K562 (cell line): Measurements from ENCODE around the gene CHTF8. TPM values are rescaled to one million over a fixed set of nuclear protein-coding genes. Genes with fewer than 3 reads are reported as not detected.

ENCODE experiments used
- ARHGAP35 ChIP-seq: fragments of 450-650 bp; IDR thresholded peaks from 2 replicates; pipeline ENCODE4 v1.6.1; 2018; ENCODE audit not compliant: partially characterized antibody
- CBX2 ChIP-seq: fragments of 200-600 bp; sonication (generic); IDR thresholded peaks from one replicate; pipeline ENCODE4 v1.6.1; 2012; ENCODE audit warnings: mild to moderate bottlenecking, low read length, inconsistent platforms; ENCODE audit not compliant: insufficient read depth, poor library complexity, severe bottlenecking
- DDX20 ChIP-seq: fragments of 450-650 bp; IDR thresholded peaks from 2 replicates; pipeline ENCODE4 v1.6.1; 2016; ENCODE audit warnings: missing genetic modification characterization, low read depth, mild to moderate bottlenecking, missing compliant biosample characterization, moderate library complexity
- GATAD2A ChIP-seq: fragments of 450-650 bp; IDR thresholded peaks from 2 replicates; pipeline ENCODE4 v1.6.1; 2017
- KDM4B ChIP-seq, 2 experiments: fragments of 450-650 bp in 1 of 2; sonication (generic) in 1 of 2; IDR thresholded peaks; 2 replicates each; pipeline ENCODE4 v1.6.1; 2016 to 2017; ENCODE audit warnings: borderline replicate concordance in 2 of 2, antibody characterized with exemption in 1 of 2, low read depth in 1 of 2, mild to moderate bottlenecking in 1 of 2
- KDM5B ChIP-seq: fragments of 200-600 bp; sonication (generic); IDR thresholded peaks from 2 replicates; pipeline ENCODE4 v1.6.1; 2012; ENCODE audit warnings: low read depth, mild to moderate bottlenecking, moderate library complexity, low read length, control low read depth, inconsistent platforms; ENCODE audit not compliant: insufficient replicate concordance
- MAFF ChIP-seq: IDR thresholded peaks from 2 replicates; pipeline ENCODE4 v1.6.1; 2012; ENCODE audit warnings: low read length, improper control_type of control experiment
- MITF ChIP-seq: IDR thresholded peaks from 2 replicates; pipeline ENCODE4 v1.6.1; 2014; ENCODE audit warnings: antibody characterized with exemption
- NCOA4 ChIP-seq: fragments of 450-650 bp; IDR thresholded peaks from 2 replicates; pipeline ENCODE4 v1.6.1; 2018; ENCODE audit warnings: mild to moderate bottlenecking; ENCODE audit not compliant: partially characterized antibody
- POLR3G ChIP-seq: IDR thresholded peaks from 2 replicates; pipeline ENCODE4 v1.6.1; 2011; ENCODE audit not compliant: insufficient read length, insufficient replicate concordance; ENCODE audit errors: extremely low read depth
- RAD21 ChIP-seq, 2 experiments: fragments of 250-450 bp in 1 of 2; fragments of 450-650 bp in 1 of 2; sonication (Bioruptor Pico) in 1 of 2; formaldehyde crosslinking in 1 of 2; IDR thresholded peaks in 1 of 2; conservative IDR thresholded peaks in 1 of 2; 2 replicates each; pipeline versions ENCODE4 v1.4.0 to v1.8.0; 2020 to 2022; ENCODE audit warnings: mild to moderate bottlenecking in 2 of 2, moderate library complexity in 1 of 2
- RCOR1 ChIP-seq, 2 experiments: IDR thresholded peaks; 2 replicates each; pipeline ENCODE4 v1.6.1; 2012; ENCODE audit warnings: low read depth in 2 of 2, low read length in 2 of 2, borderline replicate concordance in 1 of 2, improper control_type of control experiment in 1 of 2
- SMAD4 ChIP-seq: fragments of 250-450 bp; sonication (Bioruptor Pico); conservative IDR thresholded peaks from 2 replicates; pipeline ENCODE4 v1.8.0; 2021; ENCODE audit warnings: inconsistent platforms, mild to moderate bottlenecking, moderate library complexity
- SMARCC2 ChIP-seq: fragments of 450-650 bp; IDR thresholded peaks from 2 replicates; pipeline ENCODE4 v1.6.1; 2017; ENCODE audit warnings: antibody characterized with exemption, moderate library complexity, mild to moderate bottlenecking, low read depth
- SNRNP70 ChIP-seq: fragments of 200-400 bp; formaldehyde crosslinking; optimal IDR thresholded peaks from 2 replicates; pipeline ENCODE3; 2017; ENCODE audit warnings: low read depth, low read length
- TAF7 ChIP-seq: fragments of 450-650 bp; IDR thresholded peaks from 2 replicates; pipeline ENCODE4 v1.6.1; 2016; ENCODE audit warnings: missing genetic modification characterization, missing compliant biosample characterization
- TEAD1 ChIP-seq, 2 experiments: fragments of 450-650 bp in 1 of 2; sonication (generic) in 1 of 2; formaldehyde crosslinking; IDR thresholded peaks; 2 replicates each; pipeline versions ENCODE4 v1.4.0 to v1.8.0; 2020 to 2022; ENCODE audit warnings: mild to moderate bottlenecking in 2 of 2, missing genetic modification reagents in 1 of 2
- TSC22D4 ChIP-seq: fragments of 450-650 bp; IDR thresholded peaks from 2 replicates; pipeline ENCODE4 v1.6.1; 2016; ENCODE audit warnings: missing genetic modification characterization, missing biosample characterization, control low read depth
- ZKSCAN3 ChIP-seq: fragments of 250-450 bp; sonication (Bioruptor Pico); IDR thresholded peaks from 2 replicates; pipeline ENCODE4 v1.4.0; 2020
- ZNF586 ChIP-seq: fragments of 450-650 bp; formaldehyde crosslinking; conservative IDR thresholded peaks from 2 replicates; pipeline ENCODE4 v1.4.0; 2020; ENCODE audit warnings: mild to moderate bottlenecking, moderate library complexity
- ZNF780A ChIP-seq: fragments of 250-450 bp; sonication (Bioruptor Pico); IDR thresholded peaks from 2 replicates; pipeline ENCODE4 v1.5.0; 2021; ENCODE audit warnings: mild to moderate bottlenecking
- polyA plus RNA-seq, 8 experiments: library from polyadenylated mRNA; depleted of rRNA in 4 of 8; stranded (reverse) in 5 of 8; unstranded in 3 of 8; fragments of >200 nt; fragmentation: Nextera tagmentation in 2 of 8; fragmentation: Illumina TruSeq in 1 of 8; extraction: Ambion mirVana in 2 of 8; extraction: Trizol in 1 of 8; gene quantifications; 2 replicates each; pipeline versions ENCODE4 v1.2.1 to v1.2.3, GENCODE V29; 2011 to 2014; ENCODE audit warnings: inconsistent platforms in 1 of 8, missing spikeins in 1 of 8
- total RNA-seq, 7 experiments: library from RNA; depleted of rRNA in 6 of 7; stranded (reverse); fragments of >200 nt in 6 of 7; fragmentation: Illumina TruSeq in 2 of 7; extraction: Trizol in 2 of 7; gene quantifications; 2 replicates each; pipeline versions ENCODE4 v1.2.1 to v1.2.3, GENCODE V29; 2011 to 2021; ENCODE audit warnings: low replicate concordance in 1 of 7

Gene CHTF8
- total and polyA plus RNA-seq, 9 of the 15 experiments (the other 6 are each of a cell fraction or from before 2014, with no cell fraction given): 20.2 to 199 (median 108) TPM

GRCh38 chr16:69089091-69089910 lies 43.1 kb downstream of the CHTF8 start (continued):
- no peak for TF ChIP-seq SMAD4
- TF ChIP-seq TEAD1 (CRISPR knock-in tag; IDR thresholded peaks at IDR 0.05): no peak
- TF ChIP-seq MITF: peak; percentile 60; the same call in 1 of the 2 replicates
- no peak for TF ChIP-seq TSC22D4 (tag)
- no peak for TF ChIP-seq SNRNP70
- no peak for TF ChIP-seq DDX20 (tag)
- TF ChIP-seq GATAD2A: no peak
- no peak for TF ChIP-seq RAD21 (CRISPR knock-in tag; conservative IDR thresholded peaks at IDR 0.05 in 1 of 2, IDR thresholded peaks at IDR 0.05 in 1 of 2)
- no peak for TF ChIP-seq KDM4B (IDR thresholded peaks at IDR 0.05; ENCODE audit: borderline replicate concordance in 2 of 2, low read depth in 1 of 2)
- TF ChIP-seq CBX2: no peak
- TF ChIP-seq MAFF: peak; percentile 16; the same call in 1 of the 2 replicates
- TF ChIP-seq NCOA4: no peak
- no peak for TF ChIP-seq ZNF586 (CRISPR knock-in tag)
- TF ChIP-seq ZNF780A (CRISPR knock-in tag): no peak
- peak in 1 of 2 experiments; percentile 95; a peak in 3 of 4 replicates for TF ChIP-seq RCOR1 (IDR thresholded peaks at IDR 0.05; ENCODE audit: borderline replicate concordance in 1 of 2, low read depth in 2 of 2, low read length in 2 of 2)
- TF ChIP-seq POLR3G: no peak
- TF ChIP-seq SMARCC2: peak; percentile 73; the same call in 1 of the 2 replicates
- TF ChIP-seq KDM5B: no peak
- TF ChIP-seq TAF7 (tag): no peak
- TF ChIP-seq ARHGAP35: no peak
- TF ChIP-seq ZKSCAN3 (CRISPR knock-in tag): no peak
